Measurements from ENCODE around the gene F2R.
A peak's percentile ranks its signal among the peaks of the same experiment; 100 is the strongest.
"Not testable (repeated sequence)": the region's sequence is repeated elsewhere in the genome, so short reads cannot be mapped to it uniquely, and the experiment has no call there.

The F2R gene

GRCh38 chr5:76720988-76721569, 5.2 kb downstream of the F2R start:
- no peak for DNase-seq

GRCh38 chr5:76723266-76723665, 7.3 kb downstream of the F2R start:
- no peak for DNase-seq

- DNase-seq: no peak
Measured at GRCh38 chr5:76723906-76724305, 8.0 kb downstream of the F2R start.

- DNase-seq: no peak
Measured at GRCh38 chr5:76724871-76725270, 8.9 kb downstream of the F2R start.

GRCh38 chr5:76728965-76729364, 13.0 kb downstream of the F2R start:
- no peak for DNase-seq

- DNase-seq: no peak
Measured at GRCh38 chr5:76729373-76730290, 13.7 kb downstream of the F2R start.

GRCh38 chr5:76732405-76733048, 16.6 kb downstream of the F2R start:
- DNase-seq: no peak

GRCh38 chr5:76733049-76733417, 17.1 kb downstream of the F2R start:
- DNase-seq: peak; percentile 69

GRCh38 chr5:76735762-76736545, 20.0 kb downstream of the F2R start:
- no peak for DNase-seq

- no peak for DNase-seq
Measured at GRCh38 chr5:76736679-76737556, 21.0 kb downstream of the F2R start.

- DNase-seq: no peak
Measured at GRCh38 chr5:76737846-76738245, 21.9 kb downstream of the F2R start.

- DNase-seq: not testable (repeated sequence)
Measured at GRCh38 chr5:76741506-76741905, 25.6 kb downstream of the F2R start.

- DNase-seq: no peak
Measured at GRCh38 chr5:76742583-76742982, 26.7 kb downstream of the F2R start.

GRCh38 chr5:76744632-76745031, 28.7 kb downstream of the F2R start:
- DNase-seq: no peak

GRCh38 chr5:76745670-76746069, 29.7 kb downstream of the F2R start:
- no peak for DNase-seq

- DNase-seq: no peak
Measured at GRCh38 chr5:76746677-76747076, 30.8 kb downstream of the F2R start.

GRCh38 chr5:76747706-76748105, 31.8 kb downstream of the F2R start:
- no peak for DNase-seq

- DNase-seq: no peak
Measured at GRCh38 chr5:76751291-76751690, 35.4 kb downstream of the F2R start.

- DNase-seq: no peak
Measured at GRCh38 chr5:76754668-76755078, 38.7 kb downstream of the F2R start.

GRCh38 chr5:76755779-76756637, 40.1 kb downstream of the F2R start:
- DNase-seq: peak; percentile 24

- no peak for DNase-seq
Measured at GRCh38 chr5:76757049-76757448, 41.1 kb downstream of the F2R start.

Data from activated CD8-positive, alpha-beta memory T cell treated with anti-CD3 and anti-CD28 coated beads for 24 hours (primary cell).